CD4-positive, alpha-beta T cell (primary cell): ENCODE data around the gene APOC4. TPM values are rescaled to one million over a fixed set of nuclear protein-coding genes. Genes with fewer than 3 reads are reported as not detected.
A peak's percentile ranks its signal among the peaks of the same experiment; 100 is the strongest.
"Not testable (repeated sequence)": the region's sequence is repeated elsewhere in the genome, so short reads cannot be mapped to it uniquely, and the experiment has no call there.

Source experiments
- ATAC-seq: fragments of 200-7000 bp; cut with Tn5 transposase; one replicate; pipeline ENCODE4 v1.10.0; 2022; ENCODE audit warnings: mild to moderate bottlenecking; ENCODE audit not compliant: poor library complexity
- CTCF ChIA-PET: fragments of 350-600 bp; sonication (Branson Sonifier 250); formaldehyde crosslinking; loops from one replicate; lab custom pipeline; 2021; ENCODE audit warnings: antibody characterized with exemption, inconsistent platforms; lab: Charles Lee
- POLR2A ChIA-PET: fragments of 350-600 bp; sonication (Branson Sonifier 250); formaldehyde crosslinking; loops from one replicate; lab custom pipeline; 2021; ENCODE audit warnings: antibody characterized with exemption, inconsistent platforms; lab: Charles Lee
- DNase-seq, 14 experiments: peaks; one replicate each; pipeline ENCODE4 v3.0.0-alpha.2; 2013 to 2020; ENCODE audit warnings: mixed read lengths in 2 of 14
- H3K27ac ChIP-seq, 2 donors: one replicate each; pipeline versions ENCODE4 v1.5.1 to v1.7.0; 2013; ENCODE audit warnings: low read length in 2 of 2, low read depth in 1 of 2, mild to moderate bottlenecking in 1 of 2
- H3K27me3 ChIP-seq, 2 experiments: 1 replicate in 1 of 2; 2 replicates in 1 of 2; pipeline versions ENCODE4 v1.6.1 to v1.7.0; 2013; ENCODE audit warnings: low read length in 2 of 2, control low read depth in 1 of 2, mild to moderate bottlenecking in 1 of 2, moderate library complexity in 1 of 2; ENCODE audit not compliant: insufficient read depth in 2 of 2, control insufficient read depth in 1 of 2
- H3K36me3 ChIP-seq: one replicate; pipeline ENCODE4 v1.6.1; 2013; ENCODE audit warnings: low read length, control low read depth; ENCODE audit not compliant: insufficient read depth
- H3K4me1 ChIP-seq: one replicate; pipeline ENCODE4 v1.6.1; 2013; ENCODE audit warnings: low read length, control low read depth; ENCODE audit not compliant: insufficient read depth
- H3K4me3 ChIP-seq: one replicate; pipeline ENCODE4 v1.5.1; 2013; ENCODE audit warnings: mild to moderate bottlenecking, low read length, moderate library complexity
- H3K9me3 ChIP-seq, 2 experiments: 1 replicate in 1 of 2; 2 replicates in 1 of 2; pipeline versions ENCODE4 v1.6.1 to v1.7.0; 2013; ENCODE audit warnings: low read length in 2 of 2, mild to moderate bottlenecking in 2 of 2, control low read depth in 1 of 2, moderate library complexity in 1 of 2; ENCODE audit not compliant: control insufficient read depth in 1 of 2, insufficient read depth in 1 of 2
- H3K27ac Mint-ChIP-seq: one replicate; pipeline ENCODE4 v1.8.0; 2020; ENCODE audit warnings: mixed read lengths
- H3K27me3 Mint-ChIP-seq: one replicate; pipeline ENCODE4 v1.8.0; 2021; ENCODE audit warnings: mixed read lengths
- H3K36me3 Mint-ChIP-seq: one replicate; pipeline ENCODE4 v1.8.0; 2021; ENCODE audit warnings: low read depth, mixed read lengths
- H3K4me1 Mint-ChIP-seq: one replicate; pipeline ENCODE4 v1.8.0; 2021; ENCODE audit warnings: low read depth, mixed read lengths
- H3K4me3 Mint-ChIP-seq: one replicate; pipeline ENCODE4 v1.8.0; 2020; ENCODE audit warnings: mild to moderate bottlenecking, mixed read lengths
- H3K9me3 Mint-ChIP-seq: one replicate; pipeline ENCODE4 v1.8.0; 2020; ENCODE audit warnings: mixed read lengths
- CTCF ChIP-seq: fragments of 200-600 bp; IDR thresholded peaks from one replicate; pipeline ENCODE4 v1.8.0; 2022; ENCODE audit warnings: antibody characterized with exemption, mild to moderate bottlenecking
- intact Hi-C, 2 experiments: fragments of 100-400 bp; cut with DNase I in 1 of 2; cut with micrococcal nuclease in 1 of 2; formaldehyde crosslinking; loops; one replicate each; pipeline versions ENCODE4 v1.15.1 to v1.9.0; 2023 to 2025; cut with DNase I, micrococcal nuclease
- total RNA-seq, 174 experiments: library from RNA in 2 of 174; stranded (reverse) in 2 of 174; gene quantifications; one replicate each; pipeline ENCODE4 v1.2.3 and lab custom pipeline; 2021 to 2026

Gene APOC4
- total RNA-seq, 2 experiments from 2014 or later = not detected

- intact Hi-C loops = no loop called here
- Histone ChIP-seq H3K27ac (no peak overlapping the region), H3K4me3 (no peak overlapping the region), H3K27me3 (peaks cover 27 to 31% of the 10 kb centered on the region in 2 experiments), H3K9me3 (peaks cover 0 to 5% of the 10 kb centered on the region in 2 experiments), H3K4me1 (peaks cover 17% of the 10 kb centered on the region), H3K36me3 (peaks cover 2% of the 10 kb centered on the region)
- no peak for DNase-seq
- Mint-ChIP-seq H3K36me3 (peaks cover 5% of the 10 kb centered on the region), H3K4me1 (peaks cover 7% of the 10 kb centered on the region), H3K9me3 (no peaks in the 10 kb centered on the region), H3K27me3 (peaks cover 56% of the 10 kb centered on the region), H3K27ac (no peak overlapping the region), H3K4me3 (no peak overlapping the region)
- CTCF ChIA-PET = no interaction called here
- ATAC-seq = no peak
- POLR2A ChIA-PET = interaction anchor here (1.6 kb wide), 1 partner anchor 94 kb away, joined by 3 read pairs; no protein-coding TSS in a partner anchor
- no peak for TF ChIP-seq CTCF
Measured at GRCh38 chr19:44908074-44908835, 33.8 kb upstream of the APOC4 start.

- Histone ChIP-seq H3K9me3 (peaks cover 0 to 5% of the 10 kb centered on the region in 2 experiments), H3K4me3 (no peak overlapping the region), H3K27me3 (peaks cover 27 to 31% of the 10 kb centered on the region in 2 experiments), H3K36me3 (no peaks in the 10 kb centered on the region), H3K27ac (no peak overlapping the region), H3K4me1 (peaks cover 14% of the 10 kb centered on the region)
- POLR2A ChIA-PET = no interaction called here
- TF ChIP-seq CTCF = no peak
- CTCF ChIA-PET = no interaction called here
- DNase-seq = no peak
- Mint-ChIP-seq H3K9me3 (no peaks in the 10 kb centered on the region), H3K4me3 (no peak overlapping the region), H3K4me1 (peaks cover 7% of the 10 kb centered on the region), H3K27ac (no peak overlapping the region), H3K27me3 (peaks cover 62% of the 10 kb centered on the region), H3K36me3 (no peaks in the 10 kb centered on the region)
- intact Hi-C loops = no loop called here
- no peak for ATAC-seq
Measured at GRCh38 chr19:44908836-44909261, 33.2 kb upstream of the APOC4 start.

DNA sequence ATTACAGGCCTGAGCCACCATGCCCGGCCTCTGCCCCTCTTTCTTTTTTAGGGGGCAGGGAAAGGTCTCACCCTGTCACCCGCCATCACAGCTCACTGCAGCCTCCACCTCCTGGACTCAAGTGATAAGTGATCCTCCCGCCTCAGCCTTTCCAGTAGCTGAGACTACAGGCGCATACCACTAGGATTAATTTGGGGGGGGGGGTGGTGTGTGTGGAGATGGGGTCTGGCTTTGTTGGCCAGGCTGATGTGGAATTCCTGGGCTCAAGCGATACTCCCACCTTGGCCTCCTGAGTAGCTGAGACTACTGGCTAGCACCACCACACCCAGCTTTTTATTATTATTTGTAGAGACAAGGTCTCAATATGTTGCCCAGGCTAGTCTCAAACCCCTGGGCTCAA is 32.3 kb upstream of the APOC4 start:
- CTCF ChIA-PET = no interaction called here
- H3K9me3 Mint-ChIP-seq = no peaks in the 10 kb centered on the region
- H3K27me3 Mint-ChIP-seq = peaks cover 71% of the 10 kb centered on the region
- Histone ChIP-seq H3K36me3 (no peaks in the 10 kb centered on the region), H3K4me3 (no peak overlapping the region), H3K27ac (no peak overlapping the region), H3K4me1 (peaks cover 19% of the 10 kb centered on the region), H3K9me3 (peaks cover 0 to 5% of the 10 kb centered on the region in 2 experiments), H3K27me3 (peaks cover 32 to 36% of the 10 kb centered on the region in 2 experiments)
- intact Hi-C loops = no loop called here
- no peak overlapping the region for H3K4me3 Mint-ChIP-seq
- POLR2A ChIA-PET = no interaction called here
- DNase-seq = peak in 1 of 14 experiments; percentile 2
- no peak for ATAC-seq
- no peaks in the 10 kb centered on the region for H3K36me3 Mint-ChIP-seq
- H3K4me1 Mint-ChIP-seq = peaks cover 14% of the 10 kb centered on the region
- no peak overlapping the region for H3K27ac Mint-ChIP-seq
- TF ChIP-seq CTCF = no peak

DNA sequence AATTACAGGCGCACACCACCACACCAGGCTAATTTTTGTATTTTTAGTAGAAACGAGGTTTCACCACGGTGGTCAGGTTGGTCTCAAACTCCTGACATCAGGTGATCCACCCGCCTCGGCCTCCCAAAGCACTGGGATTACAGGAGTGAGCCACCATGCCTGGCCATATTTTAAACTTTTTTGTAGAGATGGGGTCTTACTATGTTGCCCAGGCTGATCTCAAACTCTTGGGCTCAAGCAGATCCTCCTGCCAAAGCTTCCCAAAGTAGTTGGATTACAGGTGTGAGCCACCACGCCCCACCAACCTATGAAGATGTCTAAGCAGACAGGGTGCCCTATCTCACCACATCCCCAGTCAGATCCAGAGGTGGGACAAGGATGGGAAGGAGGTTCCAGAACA is 30.1 kb upstream of the APOC4 start:
- intact Hi-C loops, CTCF ChIA-PET, H3K4me3 Mint-ChIP-seq, ATAC-seq, H3K9me3 Mint-ChIP-seq, H3K36me3 ChIP-seq, H3K27ac ChIP-seq, H3K27ac Mint-ChIP-seq, DNase-seq, POLR2A ChIA-PET, H3K9me3 ChIP-seq, H3K36me3 Mint-ChIP-seq, H3K4me3 ChIP-seq, H3K4me1 Mint-ChIP-seq: not testable (repeated sequence)
- Histone ChIP-seq H3K27me3 (peaks cover 16 to 18% of the 10 kb centered on the region in 2 experiments), H3K4me1 (peaks cover 14% of the 10 kb centered on the region)
- H3K27me3 Mint-ChIP-seq = peaks cover 56% of the 10 kb centered on the region
